Stomach smooth muscle (tissue), 2 donors: Measurements from ENCODE around the gene GPR37.

Experiments
- H3K27ac ChIP-seq: one replicate; pipeline ENCODE4 v1.7.0; 2013; ENCODE audit warnings: mild to moderate bottlenecking, low read length, inconsistent platforms
- H3K27me3 ChIP-seq, 2 donors: one replicate each; pipeline ENCODE4 v1.7.0; 2013; ENCODE audit warnings: low read length in 2 of 2; ENCODE audit not compliant: insufficient read depth in 2 of 2, control insufficient read depth in 1 of 2
- H3K36me3 ChIP-seq, 2 donors: one replicate each; pipeline ENCODE4 v1.7.0; 2013; ENCODE audit warnings: low read length in 2 of 2; ENCODE audit not compliant: control insufficient read depth in 2 of 2, insufficient read depth in 2 of 2
- H3K4me1 ChIP-seq: one replicate; pipeline ENCODE4 v1.7.0; 2013; ENCODE audit warnings: low read length; ENCODE audit not compliant: control insufficient read depth, insufficient read depth
- H3K4me3 ChIP-seq, 2 donors: one replicate each; pipeline ENCODE4 v1.7.0; 2013; ENCODE audit warnings: low read length in 2 of 2
- H3K9ac ChIP-seq, 2 donors: one replicate each; pipeline ENCODE4 v1.7.0; 2013; ENCODE audit warnings: low read length in 2 of 2, mild to moderate bottlenecking in 1 of 2
- H3K9me3 ChIP-seq, 2 donors: one replicate each; pipeline ENCODE4 v1.7.0; 2013; ENCODE audit warnings: low read length in 2 of 2; ENCODE audit not compliant: control insufficient read depth in 2 of 2
- donor health status: healthy.
- donor health status: Pancreatic carcinoma.

The GPR37 gene

DNA sequence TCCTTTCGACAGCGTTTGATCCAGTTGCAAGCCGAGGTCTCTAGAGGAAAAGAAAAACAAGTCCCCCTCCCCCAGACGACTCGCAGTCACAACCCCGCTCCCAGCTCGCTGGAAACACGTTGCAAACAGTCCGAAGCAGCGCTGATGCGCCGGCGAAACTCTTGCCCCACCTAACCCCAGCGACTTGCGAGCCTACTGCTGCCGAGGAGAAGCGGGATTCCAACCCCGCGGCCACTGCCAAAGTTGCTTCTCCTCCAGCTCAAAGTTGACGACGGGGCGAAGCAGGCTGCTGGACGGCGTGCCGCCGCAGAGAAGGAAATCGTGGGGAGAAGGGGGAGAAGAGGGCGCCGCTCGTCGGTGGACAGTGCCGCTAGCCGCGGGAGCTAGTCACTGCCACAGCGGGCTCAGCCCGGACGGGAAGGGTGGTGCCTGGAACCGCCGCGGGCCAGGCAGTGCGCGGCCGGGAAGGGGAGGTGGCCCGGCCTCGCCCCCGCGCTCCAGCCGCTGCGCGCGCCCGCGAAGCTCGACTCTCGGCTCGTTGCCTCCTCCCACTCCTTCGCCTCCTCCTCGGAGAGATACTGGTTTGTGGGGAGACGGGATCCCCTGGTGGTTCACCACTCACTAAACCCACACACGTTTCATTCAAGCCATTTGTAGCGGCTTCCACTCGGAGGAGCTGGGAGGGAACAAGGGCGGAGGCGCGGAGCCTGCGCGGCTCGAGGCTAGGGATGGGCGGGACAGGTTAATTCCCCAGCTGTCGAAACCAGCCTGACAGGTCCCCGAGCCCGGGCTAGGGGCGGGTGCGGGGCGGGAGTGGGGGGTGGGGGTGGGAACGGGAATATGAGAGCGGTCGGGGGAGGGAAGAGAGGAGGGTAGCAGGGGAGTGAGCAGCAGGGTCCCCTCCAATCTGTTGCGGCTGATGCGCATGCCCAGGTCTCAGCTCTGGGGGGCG, at the start of gene GPR37:
GPR37 (minus strand) TSS at position 392 of the 952 bp plus-strand sequence. CDS start 816 bp downstream, outside the sequence.
- no peaks in the 10 kb centered on the region for H3K9me3 ChIP-seq
- peaks cover 17 to 29% of the 10 kb centered on the region in 2 donors for H3K27me3 ChIP-seq
- H3K4me1 ChIP-seq, result peaks cover 20% of the 10 kb centered on the region
- no peak within 1 kb of the TSS for H3K9ac ChIP-seq
- peak within 1 kb of the TSS; percentile 65 to 75 for H3K4me3 ChIP-seq
- no peaks in the 10 kb centered on the region for H3K36me3 ChIP-seq
- no peak within 1 kb of the TSS for H3K27ac ChIP-seq

GRCh38 chr7:124813994-124814798, 48.6 kb upstream of the GPR37 start:
- Histone ChIP-seq H3K27ac (no peak overlapping the region), H3K4me1 (no peaks in the 10 kb centered on the region), H3K27me3 (no peaks in the 10 kb centered on the region), H3K36me3 (no peaks in the 10 kb centered on the region), H3K4me3 (no peak overlapping the region), H3K9me3 (no peaks in the 10 kb centered on the region), H3K9ac (no peak overlapping the region)

GRCh38 chr7:124812764-124813163, 47.2 kb upstream of the GPR37 start:
- no peak overlapping the region for H3K4me3 ChIP-seq
- H3K4me1 ChIP-seq, result no peaks in the 10 kb centered on the region
- H3K36me3 ChIP-seq, result no peaks in the 10 kb centered on the region
- no peak overlapping the region for H3K27ac ChIP-seq
- no peaks in the 10 kb centered on the region for H3K27me3 ChIP-seq
- no peaks in the 10 kb centered on the region for H3K9me3 ChIP-seq
- H3K9ac ChIP-seq, result no peak overlapping the region

DNA sequence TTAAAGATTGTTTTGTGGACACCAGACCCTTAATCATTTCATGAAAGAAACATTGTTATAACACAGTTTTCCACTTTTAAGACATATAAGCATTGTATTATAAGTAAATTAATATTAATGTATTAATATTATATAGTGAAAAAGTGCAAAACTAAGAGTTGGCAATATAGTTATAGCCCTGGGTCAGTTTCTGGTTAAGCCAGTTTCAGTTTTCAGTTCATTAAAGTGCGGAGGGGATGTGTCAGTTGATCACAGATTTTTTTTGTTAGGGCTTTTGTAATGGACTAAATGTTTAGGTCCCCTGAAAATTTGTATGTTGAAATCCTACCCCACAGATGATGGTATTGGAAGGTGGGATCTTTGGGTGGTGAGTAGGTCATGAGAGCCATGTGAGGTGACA, 45.7 kb upstream of the GPR37 start:
- no peaks in the 10 kb centered on the region for H3K27me3 ChIP-seq
- H3K9ac ChIP-seq, result no peak overlapping the region
- no peak overlapping the region for H3K27ac ChIP-seq
- H3K4me3 ChIP-seq, result no peak overlapping the region
- no peaks in the 10 kb centered on the region for H3K9me3 ChIP-seq
- no peaks in the 10 kb centered on the region for H3K4me1 ChIP-seq
- H3K36me3 ChIP-seq, result no peaks in the 10 kb centered on the region

GRCh38 chr7:124810605-124811004, 45.0 kb upstream of the GPR37 start:
- no peaks in the 10 kb centered on the region for H3K9me3 ChIP-seq
- no peak overlapping the region for H3K4me3 ChIP-seq
- no peak overlapping the region for H3K27ac ChIP-seq
- no peaks in the 10 kb centered on the region for H3K4me1 ChIP-seq
- H3K27me3 ChIP-seq, result no peaks in the 10 kb centered on the region
- H3K9ac ChIP-seq, result no peak overlapping the region
- no peaks in the 10 kb centered on the region for H3K36me3 ChIP-seq

DNA sequence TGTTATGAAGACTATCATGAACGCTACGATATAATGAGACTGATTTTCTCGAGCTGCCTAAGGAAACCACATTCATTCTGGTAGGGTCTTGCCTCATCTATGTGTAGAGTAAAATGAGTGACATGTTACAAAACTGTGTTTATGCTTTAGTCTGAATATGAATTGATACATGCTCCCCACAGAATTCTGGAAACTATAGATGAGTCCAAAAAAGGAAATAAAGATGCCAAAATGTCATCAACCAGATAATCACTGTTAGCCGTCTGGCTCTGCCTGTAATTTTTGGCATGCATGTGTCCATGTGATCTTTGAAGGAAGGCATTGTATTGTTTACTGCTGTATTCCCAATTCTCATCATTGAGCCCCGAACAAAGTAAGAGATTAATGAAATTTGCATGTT, 42.6 kb upstream of the GPR37 start:
- Histone ChIP-seq H3K9me3 (no peaks in the 10 kb centered on the region), H3K4me3 (no peak overlapping the region), H3K4me1 (no peaks in the 10 kb centered on the region), H3K27me3 (no peaks in the 10 kb centered on the region), H3K27ac (no peak overlapping the region), H3K36me3 (no peaks in the 10 kb centered on the region), H3K9ac (no peak overlapping the region)

GRCh38 chr7:124801330-124801895, 35.8 kb upstream of the GPR37 start:
- H3K4me1 ChIP-seq, result no peaks in the 10 kb centered on the region
- H3K36me3 ChIP-seq, result no peaks in the 10 kb centered on the region
- no peak overlapping the region for H3K27ac ChIP-seq
- H3K9ac ChIP-seq, result no peak overlapping the region
- H3K9me3 ChIP-seq, result no peaks in the 10 kb centered on the region
- no peak overlapping the region for H3K4me3 ChIP-seq
- H3K27me3 ChIP-seq, result no peaks in the 10 kb centered on the region

- Histone ChIP-seq H3K9ac (no peak overlapping the region), H3K36me3 (no peaks in the 10 kb centered on the region), H3K4me3 (no peak overlapping the region), H3K9me3 (no peaks in the 10 kb centered on the region), H3K27ac (no peak overlapping the region), H3K27me3 (no peaks in the 10 kb centered on the region), H3K4me1 (no peaks in the 10 kb centered on the region)
These were observed 34.8 kb upstream of the GPR37 start for GRCh38 chr7:124800386-124800785.

DNA sequence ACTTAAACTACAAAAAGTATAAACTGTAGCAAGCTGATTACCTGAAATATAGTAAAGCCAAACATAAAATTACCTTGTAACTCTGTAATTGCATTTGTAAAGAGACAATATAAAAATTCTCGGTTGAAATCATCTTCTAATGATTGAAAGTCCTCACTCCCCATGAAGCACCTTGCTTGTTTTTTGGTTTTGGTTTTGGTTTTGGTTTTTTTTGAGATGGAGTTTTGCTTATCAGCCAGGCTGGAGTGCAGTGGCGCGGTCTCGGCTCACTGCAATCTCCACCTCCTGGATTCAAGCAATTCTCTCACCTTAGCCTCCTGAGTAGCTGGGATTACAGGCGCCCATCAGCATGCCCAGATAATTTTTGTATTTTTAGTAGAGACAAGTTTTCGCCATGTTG, 33.9 kb upstream of the GPR37 start:
- Histone ChIP-seq H3K27ac (no peak overlapping the region), H3K4me3 (no peak overlapping the region), H3K4me1 (no peaks in the 10 kb centered on the region), H3K9me3 (no peaks in the 10 kb centered on the region), H3K9ac (no peak overlapping the region), H3K36me3 (no peaks in the 10 kb centered on the region), H3K27me3 (no peaks in the 10 kb centered on the region)

DNA sequence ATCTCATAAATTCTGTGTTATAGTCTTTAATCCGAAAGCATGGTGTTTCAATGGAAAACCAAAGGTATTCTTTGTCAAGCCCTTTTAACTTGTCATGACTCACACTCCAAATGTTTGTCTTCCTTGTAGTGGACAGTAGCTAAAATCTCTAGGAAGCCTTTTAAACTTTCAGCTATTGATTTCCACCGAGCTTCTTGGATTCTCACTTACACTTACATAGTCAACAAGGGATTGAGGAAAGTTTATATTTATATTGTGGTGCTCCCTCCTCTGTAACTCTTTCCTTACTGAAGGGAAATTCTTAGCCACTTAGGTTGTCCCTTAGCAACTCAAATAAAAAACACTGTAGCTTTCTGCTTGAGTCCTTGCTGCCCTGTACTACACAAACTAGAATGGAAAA, 31.2 kb upstream of the GPR37 start:
- H3K9me3 ChIP-seq, result no peaks in the 10 kb centered on the region
- no peak overlapping the region for H3K9ac ChIP-seq
- no peak overlapping the region for H3K27ac ChIP-seq
- no peak overlapping the region for H3K4me3 ChIP-seq
- H3K4me1 ChIP-seq, result no peaks in the 10 kb centered on the region
- no peaks in the 10 kb centered on the region for H3K27me3 ChIP-seq
- no peaks in the 10 kb centered on the region for H3K36me3 ChIP-seq
